ENCODE measurements around the gene SDHAF3. TPM values are rescaled to one million over a fixed set of nuclear protein-coding genes. Genes with fewer than 3 reads are reported as not detected.
A peak's percentile ranks its signal among the peaks of the same experiment; 100 is the strongest.
"Not testable (repeated sequence)": the region's sequence is repeated elsewhere in the genome, so short reads cannot be mapped to it uniquely, and the experiment has no call there.

SDHAF3 gene
- total RNA-seq, 1 donor from 2014 or later = 18.0 TPM

- Histone ChIP-seq H3K4me3 (ENCODE audit: low read depth, low read length) (peak overlapping the region; percentile 73), H3K36me3 (ENCODE audit: control insufficient read depth, insufficient read depth, low read length) (no peaks in the 10 kb centered on the region), H3K27me3 (ENCODE audit: control insufficient read depth, insufficient read depth, low read length) (no peaks in the 10 kb centered on the region)
- no peak for DNase-seq (ENCODE audit: low read depth)
- no peak for TF ChIP-seq CTCF (IDR thresholded peaks at IDR 0.05; ENCODE audit: insufficient read depth, low read length, poor library complexity, severe bottlenecking)
Observed at GRCh38 chr7:97118306-97118917, 914 bp downstream of the SDHAF3 start.

- TF ChIP-seq CTCF (IDR thresholded peaks at IDR 0.05; ENCODE audit: insufficient read depth, low read length, poor library complexity, severe bottlenecking) = no peak
- Histone ChIP-seq H3K27me3 (ENCODE audit: control insufficient read depth, insufficient read depth, low read length) (no peaks in the 10 kb centered on the region), H3K4me3 (ENCODE audit: low read depth, low read length) (no peak overlapping the region), H3K36me3 (ENCODE audit: control insufficient read depth, insufficient read depth, low read length) (no peaks in the 10 kb centered on the region)
- DNase-seq (ENCODE audit: low read depth) = no peak
Observed at GRCh38 chr7:97119747-97120146, 2.2 kb downstream of the SDHAF3 start.

- TF ChIP-seq CTCF (IDR thresholded peaks at IDR 0.05; ENCODE audit: insufficient read depth, low read length, poor library complexity, severe bottlenecking) = no peak
- H3K27me3 ChIP-seq (ENCODE audit: control insufficient read depth, insufficient read depth, low read length) = no peaks in the 10 kb centered on the region
Observed at GRCh38 chr7:97120713-97121457, 3.4 kb downstream of the SDHAF3 start.

GRCh38 chr7:97123115-97123514, 5.6 kb downstream of the SDHAF3 start:
- not testable (repeated sequence) for H3K36me3 ChIP-seq (ENCODE audit: control insufficient read depth, insufficient read depth, low read length); H3K4me3 ChIP-seq (ENCODE audit: low read depth, low read length); H3K27me3 ChIP-seq (ENCODE audit: control insufficient read depth, insufficient read depth, low read length)

More at GRCh38 chr7:97120713-97121457, 3.4 kb downstream of the SDHAF3 start:
- no peak overlapping the region for H3K4me3 ChIP-seq (ENCODE audit: low read depth, low read length)
- no peak for DNase-seq (ENCODE audit: low read depth)
- H3K36me3 ChIP-seq (ENCODE audit: control insufficient read depth, insufficient read depth, low read length) = no peaks in the 10 kb centered on the region

GRCh38 chr7:97126483-97127171, 9.1 kb downstream of the SDHAF3 start:
- Histone ChIP-seq H3K27me3 (ENCODE audit: control insufficient read depth, insufficient read depth, low read length) (no peaks in the 10 kb centered on the region), H3K36me3 (ENCODE audit: control insufficient read depth, insufficient read depth, low read length) (no peaks in the 10 kb centered on the region), H3K4me3 (ENCODE audit: low read depth, low read length) (no peak overlapping the region)
- DNase-seq (ENCODE audit: low read depth) = no peak
- TF ChIP-seq CTCF (IDR thresholded peaks at IDR 0.05; ENCODE audit: insufficient read depth, low read length, poor library complexity, severe bottlenecking) = no peak

More at GRCh38 chr7:97123115-97123514, 5.6 kb downstream of the SDHAF3 start:
- not testable (repeated sequence) for DNase-seq (ENCODE audit: low read depth)

- Histone ChIP-seq H3K36me3 (ENCODE audit: control insufficient read depth, insufficient read depth, low read length) (no peaks in the 10 kb centered on the region), H3K27me3 (ENCODE audit: control insufficient read depth, insufficient read depth, low read length) (no peaks in the 10 kb centered on the region), H3K4me3 (ENCODE audit: low read depth, low read length) (no peak overlapping the region)
- DNase-seq (ENCODE audit: low read depth) = no peak
- TF ChIP-seq CTCF (IDR thresholded peaks at IDR 0.05; ENCODE audit: insufficient read depth, low read length, poor library complexity, severe bottlenecking) = no peak
Observed at GRCh38 chr7:97128736-97129135, 11.2 kb downstream of the SDHAF3 start.

Measured in kidney epithelial cell (primary cell).